HEK293 (cell line): ENCODE measurements around the gene STX16.

Experiments used
- CTCF ChIA-PET: fragments of 350-600 bp; formaldehyde crosslinking; extraction: SDS; loops from one replicate; lab custom pipeline; 2021; ENCODE audit warnings: antibody characterized with exemption; lab: Yijun Ruan, JAX
- POLR2A ChIA-PET: fragments of 300-600 bp; formaldehyde crosslinking; extraction: SDS; loops from one replicate; lab custom pipeline; 2020; ENCODE audit warnings: antibody characterized with exemption, inconsistent platforms; lab: Yijun Ruan, JAX
- H3K27ac ChIP-seq: fragments of 200-500 bp; sonication (Bioruptor generic); 2 replicates; pipeline ENCODE4 v1.5.1; 2014; ENCODE audit warnings: low read depth, low read length, control low read depth, inconsistent platforms; ENCODE audit errors: extremely low read depth
- H3K36me3 ChIP-seq, 2 experiments: fragments of 200-500 bp in 1 of 2; sonication (Bioruptor generic) in 1 of 2; 1 replicate in 1 of 2; 2 replicates in 1 of 2; pipeline ENCODE4 v1.5.1; 2014 to 2017; ENCODE audit warnings: inconsistent platforms in 2 of 2, low read length in 2 of 2; ENCODE audit not compliant: control insufficient read depth in 2 of 2, insufficient read depth in 1 of 2
- H3K4me1 ChIP-seq: fragments of 200-500 bp; sonication (Bioruptor generic); 2 replicates; pipeline ENCODE4 v1.5.1; 2014; ENCODE audit warnings: mild to moderate bottlenecking, low read length, inconsistent platforms; ENCODE audit not compliant: control insufficient read depth, insufficient read depth
- H3K4me3 ChIP-seq: 2 replicates; pipeline ENCODE4 v1.5.1; 2011; ENCODE audit warnings: low read depth, mild to moderate bottlenecking, control low read depth, low read length, moderate library complexity
- H3K9me3 ChIP-seq: fragments of 200-500 bp; sonication (Bioruptor generic); 2 replicates; pipeline ENCODE4 v1.5.1; 2014; ENCODE audit warnings: low read depth, low read length, inconsistent platforms; ENCODE audit not compliant: control insufficient read depth, insufficient read depth
- KLF10 ChIP-seq: fragments of 450-650 bp; IDR thresholded peaks from 2 replicates; pipeline ENCODE4 v1.5.1; 2018; ENCODE audit warnings: missing biosample characterization, mild to moderate bottlenecking, missing genetic modification characterization
- KLF7 ChIP-seq: fragments of 450-650 bp; formaldehyde crosslinking; IDR thresholded peaks from 2 replicates; pipeline ENCODE4 v1.5.1; 2016; ENCODE audit warnings: missing biosample characterization, missing genetic modification characterization, borderline replicate concordance
- ZBTB48 ChIP-seq: fragments of 450-650 bp; formaldehyde crosslinking; IDR thresholded peaks from 2 replicates; pipeline ENCODE4 v1.5.1; 2016; ENCODE audit warnings: missing biosample characterization, missing genetic modification characterization
- ZNF155 ChIP-seq: fragments of 450-650 bp; formaldehyde crosslinking; IDR thresholded peaks from 2 replicates; pipeline ENCODE4 v1.5.1; 2016; ENCODE audit warnings: missing biosample characterization, missing genetic modification characterization
- ZNF394 ChIP-seq: fragments of 450-650 bp; formaldehyde crosslinking; IDR thresholded peaks from 2 replicates; pipeline ENCODE4 v1.5.1; 2016; ENCODE audit warnings: missing biosample characterization, missing genetic modification characterization, mild to moderate bottlenecking, moderate library complexity, borderline replicate concordance
- ZNF404 ChIP-seq: fragments of 450-650 bp; formaldehyde crosslinking; IDR thresholded peaks from 2 replicates; pipeline ENCODE4 v1.5.1; 2017; ENCODE audit warnings: missing biosample characterization, missing genetic modification characterization
- ZNF510 ChIP-seq: fragments of 450-650 bp; formaldehyde crosslinking; IDR thresholded peaks from 2 replicates; pipeline ENCODE4 v1.5.1; 2018; ENCODE audit warnings: mild to moderate bottlenecking, missing genetic modification characterization, missing biosample characterization; ENCODE audit not compliant: insufficient replicate concordance
- ZNF514 ChIP-seq: fragments of 450-650 bp; formaldehyde crosslinking; IDR thresholded peaks from 2 replicates; pipeline ENCODE4 v1.5.1; 2016; ENCODE audit warnings: missing biosample characterization, missing genetic modification characterization
- ZNF560 ChIP-seq: fragments of 450-650 bp; formaldehyde crosslinking; IDR thresholded peaks from 2 replicates; pipeline ENCODE4 v1.5.1; 2017; ENCODE audit warnings: missing biosample characterization, missing genetic modification characterization, borderline replicate concordance
- ZNF623 ChIP-seq: fragments of 450-650 bp; formaldehyde crosslinking; IDR thresholded peaks from 2 replicates; pipeline ENCODE4 v1.5.1; 2016; ENCODE audit warnings: missing biosample characterization, missing genetic modification characterization
- ZNF660 ChIP-seq: fragments of 450-650 bp; IDR thresholded peaks from 2 replicates; pipeline ENCODE4 v1.5.1; 2018; ENCODE audit warnings: missing biosample characterization, mild to moderate bottlenecking, missing genetic modification characterization
- ZNF776 ChIP-seq: fragments of 450-650 bp; formaldehyde crosslinking; IDR thresholded peaks from 2 replicates; pipeline ENCODE4 v1.5.0; 2017; ENCODE audit warnings: missing biosample characterization, missing genetic modification characterization, borderline replicate concordance
- ZNF777 ChIP-seq: fragments of 450-650 bp; formaldehyde crosslinking; IDR thresholded peaks from 2 replicates; pipeline ENCODE4 v1.5.1; 2017; ENCODE audit warnings: missing biosample characterization, missing genetic modification characterization, borderline replicate concordance
- ZNF791 ChIP-seq: fragments of 450-650 bp; formaldehyde crosslinking; IDR thresholded peaks from 2 replicates; pipeline ENCODE4 v1.5.1; 2016; ENCODE audit warnings: missing biosample characterization, missing genetic modification characterization
- TF ChIP-seq, protein P1 (sequence below): fragments of 450-650 bp; formaldehyde crosslinking; optimal IDR thresholded peaks from 2 replicates; pipeline ENCODE3; 2016; ENCODE audit warnings: missing biosample characterization, mild to moderate bottlenecking, missing genetic modification characterization
- TF ChIP-seq, protein P2 (sequence below): fragments of 450-650 bp; IDR thresholded peaks from 2 replicates; pipeline ENCODE4 v1.5.1; 2018; ENCODE audit warnings: missing biosample characterization, missing genetic modification characterization
- TF ChIP-seq, protein P3 (sequence below): sonication (generic); formaldehyde crosslinking; IDR thresholded peaks from 2 replicates; pipeline ENCODE4 v1.8.1; 2022; ENCODE audit warnings: mild to moderate bottlenecking, moderate library complexity, missing genetic modification reagents
- TF ChIP-seq, protein P4 (sequence below): fragments of 450-650 bp; formaldehyde crosslinking; IDR thresholded peaks from 2 replicates; pipeline ENCODE4 v1.5.1; 2016; ENCODE audit warnings: missing biosample characterization, missing genetic modification characterization
- TF ChIP-seq, protein P5 (sequence below): fragments of 450-650 bp; formaldehyde crosslinking; IDR thresholded peaks from 2 replicates; pipeline ENCODE4 v1.5.1; 2016; ENCODE audit warnings: missing biosample characterization, missing genetic modification characterization

STX16 gene

DNA sequence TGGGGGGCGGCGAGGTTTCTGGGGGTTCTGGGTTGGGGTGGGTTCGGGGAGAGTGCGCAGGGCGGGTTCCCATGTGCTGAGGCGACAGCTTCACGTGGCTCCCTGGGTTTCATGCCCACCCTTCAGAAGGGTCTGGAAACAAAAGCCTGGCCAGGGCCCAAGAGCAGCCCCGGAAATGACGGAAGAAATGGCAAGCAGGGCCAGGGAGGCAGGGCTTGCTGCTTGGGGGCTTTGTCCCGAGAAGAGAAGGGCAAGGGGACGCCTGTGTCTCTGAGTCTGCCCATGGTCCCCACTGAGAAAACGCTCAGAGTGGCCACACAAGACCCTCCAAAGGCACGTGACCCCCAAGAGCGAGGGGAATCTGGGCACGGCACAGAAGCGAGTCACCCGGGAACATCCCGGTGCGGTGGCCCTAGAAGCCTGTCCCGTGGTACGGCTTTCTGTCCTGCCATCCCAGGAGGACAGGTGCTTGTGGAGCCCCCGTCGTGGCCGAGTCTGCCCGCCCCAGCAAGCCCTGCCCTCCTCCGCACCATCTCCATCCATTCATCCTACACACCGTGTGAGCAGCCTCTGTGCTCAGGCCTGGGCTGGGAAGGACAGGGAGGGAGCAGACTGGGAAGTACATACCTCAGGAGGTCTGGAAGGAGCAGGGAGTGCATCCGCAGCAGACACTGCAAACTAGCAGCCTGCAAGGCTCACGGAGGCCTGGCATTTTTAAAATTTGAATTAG is 50.5 kb downstream of the STX16 start:
- POLR2A ChIA-PET: no interaction called here
- Histone ChIP-seq H3K36me3 (peaks cover 0 to 65% of the 10 kb centered on the region in 2 experiments; a peak in 1 of 3 replicates), H3K4me1 (no peaks in the 10 kb centered on the region), H3K27ac (no peak overlapping the region), H3K9me3 (no peaks in the 10 kb centered on the region), H3K4me3 (no peak overlapping the region)
- CTCF ChIA-PET: no interaction called here
- TF ChIP-seq, protein P1, sequence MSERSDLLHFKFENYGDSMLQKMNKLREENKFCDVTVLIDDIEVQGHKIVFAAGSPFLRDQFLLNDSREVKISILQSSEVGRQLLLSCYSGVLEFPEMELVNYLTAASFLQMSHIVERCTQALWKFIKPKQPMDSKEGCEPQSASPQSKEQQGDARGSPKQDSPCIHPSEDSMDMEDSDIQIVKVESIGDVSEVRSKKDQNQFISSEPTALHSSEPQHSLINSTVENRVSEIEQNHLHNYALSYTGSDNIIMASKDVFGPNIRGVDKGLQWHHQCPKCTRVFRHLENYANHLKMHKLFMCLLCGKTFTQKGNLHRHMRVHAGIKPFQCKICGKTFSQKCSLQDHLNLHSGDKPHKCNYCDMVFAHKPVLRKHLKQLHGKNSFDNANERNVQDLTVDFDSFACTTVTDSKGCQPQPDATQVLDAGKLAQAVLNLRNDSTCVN (tag by site-specific recombination): no peak
- TF ChIP-seq ZNF660 (tag by site-specific recombination) (no peak), ZNF510 (tag by site-specific recombination) (no peak), ZNF560 (no peak), ZNF155 (tag by site-specific recombination) (no peak)

DNA sequence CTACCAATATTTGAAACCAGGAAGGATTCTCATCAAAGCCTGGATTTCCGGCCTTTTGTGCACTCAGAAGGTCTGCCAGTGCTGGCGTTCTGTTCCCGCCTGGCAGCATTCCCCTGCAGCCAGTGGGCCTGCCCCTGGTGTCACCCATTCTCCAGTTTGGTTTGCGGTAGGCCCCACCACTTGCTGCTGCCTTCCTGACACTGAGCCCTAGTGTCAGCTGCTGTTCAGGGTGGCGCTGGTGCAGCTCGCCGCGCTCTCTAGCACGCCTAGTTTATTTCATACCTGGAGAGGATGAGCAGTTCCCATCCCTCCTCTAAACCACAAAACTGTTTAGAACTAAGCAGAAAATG is 51.1 kb downstream of the STX16 start:
- no peaks in the 10 kb centered on the region for H3K9me3 ChIP-seq
- TF ChIP-seq, protein P2, sequence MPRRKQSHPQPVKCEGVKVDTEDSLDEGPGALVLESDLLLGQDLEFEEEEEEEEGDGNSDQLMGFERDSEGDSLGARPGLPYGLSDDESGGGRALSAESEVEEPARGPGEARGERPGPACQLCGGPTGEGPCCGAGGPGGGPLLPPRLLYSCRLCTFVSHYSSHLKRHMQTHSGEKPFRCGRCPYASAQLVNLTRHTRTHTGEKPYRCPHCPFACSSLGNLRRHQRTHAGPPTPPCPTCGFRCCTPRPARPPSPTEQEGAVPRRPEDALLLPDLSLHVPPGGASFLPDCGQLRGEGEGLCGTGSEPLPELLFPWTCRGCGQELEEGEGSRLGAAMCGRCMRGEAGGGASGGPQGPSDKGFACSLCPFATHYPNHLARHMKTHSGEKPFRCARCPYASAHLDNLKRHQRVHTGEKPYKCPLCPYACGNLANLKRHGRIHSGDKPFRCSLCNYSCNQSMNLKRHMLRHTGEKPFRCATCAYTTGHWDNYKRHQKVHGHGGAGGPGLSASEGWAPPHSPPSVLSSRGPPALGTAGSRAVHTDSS: no peak
- TF ChIP-seq, protein P3, sequence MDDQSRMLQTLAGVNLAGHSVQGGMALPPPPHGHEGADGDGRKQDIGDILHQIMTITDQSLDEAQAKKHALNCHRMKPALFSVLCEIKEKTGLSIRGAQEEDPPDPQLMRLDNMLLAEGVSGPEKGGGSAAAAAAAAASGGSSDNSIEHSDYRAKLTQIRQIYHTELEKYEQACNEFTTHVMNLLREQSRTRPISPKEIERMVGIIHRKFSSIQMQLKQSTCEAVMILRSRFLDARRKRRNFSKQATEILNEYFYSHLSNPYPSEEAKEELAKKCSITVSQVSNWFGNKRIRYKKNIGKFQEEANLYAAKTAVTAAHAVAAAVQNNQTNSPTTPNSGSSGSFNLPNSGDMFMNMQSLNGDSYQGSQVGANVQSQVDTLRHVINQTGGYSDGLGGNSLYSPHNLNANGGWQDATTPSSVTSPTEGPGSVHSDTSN (CRISPR knock-in tag): no peak
- TF ChIP-seq ZNF776 (tag by site-specific recombination): no peak
- no peak for TF ChIP-seq ZNF777
- no peak for TF ChIP-seq ZBTB48 (tag by site-specific recombination)
- TF ChIP-seq, all 188 proteins: peak for 0
- Histone ChIP-seq H3K4me3 (no peak overlapping the region), H3K36me3 (peaks cover 0 to 59% of the 10 kb centered on the region in 2 experiments; a peak in 1 of 3 replicates), H3K27ac (no peak overlapping the region), H3K4me1 (no peaks in the 10 kb centered on the region)
- CTCF ChIA-PET: interaction anchor here (0.6 kb wide), 1 partner anchor 220 kb away, joined by 3 read pairs; no protein-coding TSS in a partner anchor
- POLR2A ChIA-PET: no interaction called here

DNA sequence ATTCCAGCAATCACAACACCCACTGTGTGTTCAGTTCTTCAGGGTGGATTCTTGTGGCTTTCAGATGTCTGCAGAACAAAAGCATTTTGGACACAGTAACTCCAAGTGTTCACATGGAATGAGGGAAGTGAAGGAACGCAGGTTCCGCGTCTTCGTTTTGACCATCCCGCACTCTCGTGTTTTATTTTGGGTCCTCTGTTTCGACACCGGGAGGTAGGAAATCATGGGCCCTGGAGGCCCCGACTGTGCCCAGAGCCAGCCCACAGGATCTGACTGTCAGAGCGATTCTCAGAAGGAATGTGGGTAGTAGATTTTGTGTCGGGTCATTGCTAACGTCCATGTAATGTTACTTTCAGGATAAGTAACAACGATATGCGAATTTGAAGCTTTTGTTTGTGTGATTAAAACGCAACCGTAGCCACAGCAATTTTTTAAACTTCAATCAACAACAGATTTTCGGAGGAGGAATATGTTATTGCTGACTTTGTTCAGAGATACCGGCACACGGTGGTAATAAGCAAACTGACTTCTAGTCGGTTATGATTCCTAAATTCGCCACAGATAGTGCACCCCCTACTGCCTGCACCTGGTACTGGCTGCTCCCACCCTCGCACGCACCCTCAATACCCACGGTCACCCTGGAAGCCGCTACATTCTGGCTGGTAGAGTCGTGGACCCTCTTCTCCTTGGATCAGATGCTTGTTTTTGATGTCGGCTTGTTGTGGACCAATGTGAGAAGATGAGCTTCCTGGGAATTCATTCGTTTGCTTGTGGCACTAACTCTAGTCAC is 52.0 kb downstream of the STX16 start:
- POLR2A ChIA-PET: no interaction called here
- no peaks in the 10 kb centered on the region for H3K4me1 ChIP-seq
- TF ChIP-seq ZNF404 (no peak), KLF7 (tag by site-specific recombination) (no peak), ZNF514 (tag by site-specific recombination) (no peak), ZNF791 (tag by site-specific recombination) (no peak), ZNF394 (tag by site-specific recombination) (no peak), KLF10 (no peak), ZNF623 (tag by site-specific recombination) (no peak)
- TF ChIP-seq, protein P4, sequence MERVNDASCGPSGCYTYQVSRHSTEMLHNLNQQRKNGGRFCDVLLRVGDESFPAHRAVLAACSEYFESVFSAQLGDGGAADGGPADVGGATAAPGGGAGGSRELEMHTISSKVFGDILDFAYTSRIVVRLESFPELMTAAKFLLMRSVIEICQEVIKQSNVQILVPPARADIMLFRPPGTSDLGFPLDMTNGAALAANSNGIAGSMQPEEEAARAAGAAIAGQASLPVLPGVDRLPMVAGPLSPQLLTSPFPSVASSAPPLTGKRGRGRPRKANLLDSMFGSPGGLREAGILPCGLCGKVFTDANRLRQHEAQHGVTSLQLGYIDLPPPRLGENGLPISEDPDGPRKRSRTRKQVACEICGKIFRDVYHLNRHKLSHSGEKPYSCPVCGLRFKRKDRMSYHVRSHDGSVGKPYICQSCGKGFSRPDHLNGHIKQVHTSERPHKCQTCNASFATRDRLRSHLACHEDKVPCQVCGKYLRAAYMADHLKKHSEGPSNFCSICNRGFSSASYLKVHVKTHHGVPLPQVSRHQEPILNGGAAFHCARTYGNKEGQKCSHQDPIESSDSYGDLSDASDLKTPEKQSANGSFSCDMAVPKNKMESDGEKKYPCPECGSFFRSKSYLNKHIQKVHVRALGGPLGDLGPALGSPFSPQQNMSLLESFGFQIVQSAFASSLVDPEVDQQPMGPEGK (tag by site-specific recombination): no peak
- TF ChIP-seq, protein P5, sequence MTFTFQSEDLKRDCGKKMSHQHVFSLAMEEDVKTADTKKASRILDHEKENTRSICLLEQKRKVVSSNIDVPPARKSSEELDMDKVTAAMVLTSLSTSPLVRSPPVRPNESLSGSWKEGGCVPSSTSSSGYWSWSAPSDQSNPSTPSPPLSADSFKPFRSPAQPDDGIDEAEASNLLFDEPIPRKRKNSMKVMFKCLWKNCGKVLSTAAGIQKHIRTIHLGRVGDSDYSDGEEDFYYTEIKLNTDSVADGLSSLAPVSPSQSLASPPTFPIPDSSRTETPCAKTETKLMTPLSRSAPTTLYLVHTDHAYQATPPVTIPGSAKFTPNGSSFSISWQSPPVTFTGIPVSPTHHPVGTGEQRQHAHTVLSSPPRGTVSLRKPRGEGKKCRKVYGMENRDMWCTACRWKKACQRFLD (tag by site-specific recombination): no peak
- CTCF ChIA-PET: interaction anchor here (0.7 kb wide), 1 partner anchor 8 kb away, joined by 3 read pairs; no protein-coding TSS in a partner anchor
- H3K36me3 ChIP-seq: peaks cover 0 to 52% of the 10 kb centered on the region in 2 experiments; a peak in 1 of 3 replicates
- no peak overlapping the region for H3K27ac ChIP-seq
- H3K9me3 ChIP-seq: no peaks in the 10 kb centered on the region
- no peak overlapping the region for H3K4me3 ChIP-seq
